ENCODE measurements around the gene MORC4.

MORC4 gene

GRCh38 chrX:106935175-106935574 is 64.8 kb downstream of the MORC4 start:
- Histone ChIP-seq H3K9ac (ENCODE audit: low read depth, low read length) (no peak overlapping the region), H3K4me3 (ENCODE audit: low read depth, low read length) (no peak overlapping the region), H3K36me3 (ENCODE audit: control insufficient read depth, insufficient read depth, low read length) (no peaks in the 10 kb centered on the region), H3K27me3 (ENCODE audit: control insufficient read depth, insufficient read depth, low read length) (no peaks in the 10 kb centered on the region), H3K9me3 (ENCODE audit: control insufficient read depth, insufficient read depth, low read length) (no peaks in the 10 kb centered on the region), H3K27ac (ENCODE audit: low read depth, low read length) (no peak overlapping the region), H3K4me1 (ENCODE audit: control insufficient read depth, insufficient read depth, low read length) (no peaks in the 10 kb centered on the region)

- Histone ChIP-seq H3K27me3 (ENCODE audit: control insufficient read depth, insufficient read depth, low read length) (no peaks in the 10 kb centered on the region), H3K4me1 (ENCODE audit: control insufficient read depth, insufficient read depth, low read length) (no peaks in the 10 kb centered on the region), H3K27ac (ENCODE audit: low read depth, low read length) (peak overlapping the region; percentile 2), H3K9ac (ENCODE audit: low read depth, low read length) (no peak overlapping the region), H3K4me3 (ENCODE audit: low read depth, low read length) (no peak overlapping the region), H3K9me3 (ENCODE audit: control insufficient read depth, insufficient read depth, low read length) (no peaks in the 10 kb centered on the region), H3K36me3 (ENCODE audit: control insufficient read depth, insufficient read depth, low read length) (no peaks in the 10 kb centered on the region)
Measured at GRCh38 chrX:106933538-106933961, 66.5 kb downstream of the MORC4 start.

GRCh38 chrX:106932960-106933537 is 67.0 kb downstream of the MORC4 start:
- no peak overlapping the region for H3K9ac ChIP-seq (ENCODE audit: low read depth, low read length)
- H3K9me3 ChIP-seq (ENCODE audit: control insufficient read depth, insufficient read depth, low read length), result no peaks in the 10 kb centered on the region
- H3K4me3 ChIP-seq (ENCODE audit: low read depth, low read length), result no peak overlapping the region
- peak overlapping the region; percentile 2 for H3K27ac ChIP-seq (ENCODE audit: low read depth, low read length)
- no peaks in the 10 kb centered on the region for H3K36me3 ChIP-seq (ENCODE audit: control insufficient read depth, insufficient read depth, low read length)
- no peaks in the 10 kb centered on the region for H3K4me1 ChIP-seq (ENCODE audit: control insufficient read depth, insufficient read depth, low read length)
- no peaks in the 10 kb centered on the region for H3K27me3 ChIP-seq (ENCODE audit: control insufficient read depth, insufficient read depth, low read length)

- no peaks in the 10 kb centered on the region for H3K27me3 ChIP-seq (ENCODE audit: control insufficient read depth, insufficient read depth, low read length)
- no peaks in the 10 kb centered on the region for H3K9me3 ChIP-seq (ENCODE audit: control insufficient read depth, insufficient read depth, low read length)
- H3K4me3 ChIP-seq (ENCODE audit: low read depth, low read length), result no peak overlapping the region
- H3K9ac ChIP-seq (ENCODE audit: low read depth, low read length), result no peak overlapping the region
- no peaks in the 10 kb centered on the region for H3K36me3 ChIP-seq (ENCODE audit: control insufficient read depth, insufficient read depth, low read length)
- no peak overlapping the region for H3K27ac ChIP-seq (ENCODE audit: low read depth, low read length)
- no peaks in the 10 kb centered on the region for H3K4me1 ChIP-seq (ENCODE audit: control insufficient read depth, insufficient read depth, low read length)
Measured at GRCh38 chrX:106932492-106932923, 67.5 kb downstream of the MORC4 start.

GRCh38 chrX:106931831-106932491 is 68.1 kb downstream of the MORC4 start:
- H3K36me3 ChIP-seq (ENCODE audit: control insufficient read depth, insufficient read depth, low read length), result no peaks in the 10 kb centered on the region
- no peaks in the 10 kb centered on the region for H3K4me1 ChIP-seq (ENCODE audit: control insufficient read depth, insufficient read depth, low read length)
- H3K9ac ChIP-seq (ENCODE audit: low read depth, low read length), result no peak overlapping the region
- no peaks in the 10 kb centered on the region for H3K9me3 ChIP-seq (ENCODE audit: control insufficient read depth, insufficient read depth, low read length)
- H3K27me3 ChIP-seq (ENCODE audit: control insufficient read depth, insufficient read depth, low read length), result no peaks in the 10 kb centered on the region
- no peak overlapping the region for H3K4me3 ChIP-seq (ENCODE audit: low read depth, low read length)
- no peak overlapping the region for H3K27ac ChIP-seq (ENCODE audit: low read depth, low read length)

- Histone ChIP-seq H3K27ac (ENCODE audit: low read depth, low read length) (no peak overlapping the region), H3K4me3 (ENCODE audit: low read depth, low read length) (no peak overlapping the region), H3K4me1 (ENCODE audit: control insufficient read depth, insufficient read depth, low read length) (no peaks in the 10 kb centered on the region), H3K36me3 (ENCODE audit: control insufficient read depth, insufficient read depth, low read length) (no peaks in the 10 kb centered on the region), H3K27me3 (ENCODE audit: control insufficient read depth, insufficient read depth, low read length) (no peaks in the 10 kb centered on the region), H3K9me3 (ENCODE audit: control insufficient read depth, insufficient read depth, low read length) (no peaks in the 10 kb centered on the region), H3K9ac (ENCODE audit: low read depth, low read length) (no peak overlapping the region)
Measured at GRCh38 chrX:106928227-106928626, 71.8 kb downstream of the MORC4 start.

GRCh38 chrX:106927700-106928099 is 72.3 kb downstream of the MORC4 start:
- H3K4me3 ChIP-seq (ENCODE audit: low read depth, low read length), result no peak overlapping the region
- no peak overlapping the region for H3K9ac ChIP-seq (ENCODE audit: low read depth, low read length)
- no peaks in the 10 kb centered on the region for H3K27me3 ChIP-seq (ENCODE audit: control insufficient read depth, insufficient read depth, low read length)
- no peak overlapping the region for H3K27ac ChIP-seq (ENCODE audit: low read depth, low read length)
- no peaks in the 10 kb centered on the region for H3K4me1 ChIP-seq (ENCODE audit: control insufficient read depth, insufficient read depth, low read length)
- H3K9me3 ChIP-seq (ENCODE audit: control insufficient read depth, insufficient read depth, low read length), result no peaks in the 10 kb centered on the region
- no peaks in the 10 kb centered on the region for H3K36me3 ChIP-seq (ENCODE audit: control insufficient read depth, insufficient read depth, low read length)

GRCh38 chrX:106927023-106927422 is 73.0 kb downstream of the MORC4 start:
- H3K9ac ChIP-seq (ENCODE audit: low read depth, low read length), result no peak overlapping the region
- H3K27me3 ChIP-seq (ENCODE audit: control insufficient read depth, insufficient read depth, low read length), result no peaks in the 10 kb centered on the region; the same call in 1 of the 2 replicates
- no peak overlapping the region for H3K27ac ChIP-seq (ENCODE audit: low read depth, low read length)
- H3K9me3 ChIP-seq (ENCODE audit: control insufficient read depth, insufficient read depth, low read length), result no peaks in the 10 kb centered on the region
- no peak overlapping the region for H3K4me3 ChIP-seq (ENCODE audit: low read depth, low read length)
- H3K4me1 ChIP-seq (ENCODE audit: control insufficient read depth, insufficient read depth, low read length), result no peaks in the 10 kb centered on the region
- H3K36me3 ChIP-seq (ENCODE audit: control insufficient read depth, insufficient read depth, low read length), result no peaks in the 10 kb centered on the region

GRCh38 chrX:106921637-106922036 is 78.4 kb downstream of the MORC4 start:
- no peak overlapping the region for H3K4me3 ChIP-seq (ENCODE audit: low read depth, low read length)
- H3K9me3 ChIP-seq (ENCODE audit: control insufficient read depth, insufficient read depth, low read length), result no peaks in the 10 kb centered on the region
- H3K36me3 ChIP-seq (ENCODE audit: control insufficient read depth, insufficient read depth, low read length), result no peaks in the 10 kb centered on the region
- no peak overlapping the region for H3K9ac ChIP-seq (ENCODE audit: low read depth, low read length)
- H3K4me1 ChIP-seq (ENCODE audit: control insufficient read depth, insufficient read depth, low read length), result peaks cover 21% of the 10 kb centered on the region
- H3K27me3 ChIP-seq (ENCODE audit: control insufficient read depth, insufficient read depth, low read length), result peaks cover 8% of the 10 kb centered on the region
- no peak overlapping the region for H3K27ac ChIP-seq (ENCODE audit: low read depth, low read length)

GRCh38 chrX:106919932-106920452 is 80.0 kb downstream of the MORC4 start, which contains the start of gene CLDN2:
Gene CLDN2, plus strand, starts transcription at chrX:106920402. Its CDS starts 7,827 bp downstream, at chrX:106928229.
- Histone ChIP-seq H3K36me3 (ENCODE audit: control insufficient read depth, insufficient read depth, low read length) (no peaks in the 10 kb centered on the region), H3K27me3 (ENCODE audit: control insufficient read depth, insufficient read depth, low read length) (peaks cover 8% of the 10 kb centered on the region), H3K27ac (ENCODE audit: low read depth, low read length) (no peak within 1 kb of the TSS), H3K9ac (ENCODE audit: low read depth, low read length) (no peak within 1 kb of the TSS), H3K4me3 (ENCODE audit: low read depth, low read length) (no peak within 1 kb of the TSS), H3K4me1 (ENCODE audit: control insufficient read depth, insufficient read depth, low read length) (peaks cover 21% of the 10 kb centered on the region), H3K9me3 (ENCODE audit: control insufficient read depth, insufficient read depth, low read length) (no peaks in the 10 kb centered on the region)

GRCh38 chrX:106917830-106918500 is 82.0 kb downstream of the MORC4 start:
- Histone ChIP-seq H3K4me3 (ENCODE audit: low read depth, low read length) (no peak overlapping the region), H3K27ac (ENCODE audit: low read depth, low read length) (no peak overlapping the region), H3K9me3 (ENCODE audit: control insufficient read depth, insufficient read depth, low read length) (no peaks in the 10 kb centered on the region), H3K9ac (ENCODE audit: low read depth, low read length) (no peak overlapping the region), H3K36me3 (ENCODE audit: control insufficient read depth, insufficient read depth, low read length) (no peaks in the 10 kb centered on the region), H3K4me1 (ENCODE audit: control insufficient read depth, insufficient read depth, low read length) (peaks cover 21% of the 10 kb centered on the region), H3K27me3 (ENCODE audit: control insufficient read depth, insufficient read depth, low read length) (peaks cover 8% of the 10 kb centered on the region)

Data from HUES48 (cell line).